GM15510 (cell line): Measurements from ENCODE around the gene EPHB4.

Source experiments
- POLR2A ChIP-seq: IDR thresholded peaks from 3 replicates; pipeline ENCODE4 v1.6.1; 2011; ENCODE audit warnings: borderline replicate concordance; ENCODE audit not compliant: insufficient read length; ENCODE audit errors: extremely low read depth

EPHB4 gene

DNA sequence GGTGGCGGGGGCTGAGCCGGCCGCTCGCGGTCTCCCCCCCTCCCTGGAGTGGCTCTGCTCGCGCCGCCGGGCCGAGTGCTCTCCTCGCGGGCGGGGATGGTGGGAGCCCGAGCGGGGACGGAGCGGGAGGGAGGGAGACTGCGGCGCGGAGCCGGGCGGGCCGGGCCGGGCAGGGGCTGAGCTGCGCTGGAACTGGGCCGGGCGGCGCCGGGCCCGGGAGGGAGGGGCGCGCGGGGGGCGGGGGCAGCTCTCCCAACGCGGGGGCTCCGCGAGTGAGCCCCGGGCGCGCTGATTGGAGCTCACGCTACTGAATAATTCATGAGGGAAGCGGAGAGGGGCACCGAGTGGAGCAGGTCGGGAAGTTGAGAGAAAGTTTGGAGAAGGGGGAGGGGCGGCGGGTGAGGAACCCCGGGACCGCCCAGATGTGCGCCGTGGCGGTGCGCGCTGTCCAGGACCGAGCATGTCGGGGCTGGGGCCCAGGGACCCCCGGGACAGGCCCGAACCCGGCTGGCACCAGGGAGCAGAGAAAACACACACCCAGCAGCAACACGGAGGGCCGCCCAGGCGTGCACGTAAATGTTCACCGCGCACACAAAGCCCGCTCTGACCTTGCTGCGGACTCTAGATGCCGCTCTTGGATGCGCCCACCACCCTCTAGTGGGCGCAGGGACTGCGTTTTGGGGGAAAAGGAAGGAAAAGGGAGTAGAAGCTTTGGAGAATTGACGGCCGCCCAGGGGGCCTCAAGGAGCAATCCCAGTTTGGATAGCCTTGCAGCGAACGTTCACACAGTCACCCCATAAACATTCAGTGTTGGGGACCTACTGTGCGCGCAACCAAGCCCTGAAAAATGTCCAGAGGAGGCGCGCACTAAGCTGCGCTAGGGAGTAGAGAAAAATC, at the start of gene EPHB4:
EPHB4 (minus strand) TSS at position 194 of the 897 bp plus-strand sequence. CDS start 493 bp downstream, outside the sequence.
- TF ChIP-seq POLR2A = no peak

DNA sequence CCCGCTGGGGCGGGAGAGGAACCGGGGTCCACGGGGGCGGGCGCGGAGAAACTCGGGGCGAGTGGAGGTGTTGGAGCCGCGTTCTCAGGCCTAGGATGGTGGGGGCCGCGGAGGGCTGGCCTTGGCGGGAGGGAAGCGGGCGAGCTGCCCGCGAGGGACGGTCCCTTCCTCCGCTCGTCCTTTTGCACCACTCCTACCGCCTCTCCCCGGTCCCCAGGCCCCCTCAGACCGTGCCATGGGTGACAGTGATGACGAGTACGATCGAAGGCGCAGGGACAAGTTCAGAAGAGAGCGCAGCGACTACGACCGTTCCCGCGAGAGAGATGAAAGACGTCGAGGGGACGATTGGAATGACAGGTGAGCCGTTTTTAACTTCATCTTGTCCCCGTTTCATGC, 48.0 kb upstream of the EPHB4 start:
- no peak for TF ChIP-seq POLR2A

DNA sequence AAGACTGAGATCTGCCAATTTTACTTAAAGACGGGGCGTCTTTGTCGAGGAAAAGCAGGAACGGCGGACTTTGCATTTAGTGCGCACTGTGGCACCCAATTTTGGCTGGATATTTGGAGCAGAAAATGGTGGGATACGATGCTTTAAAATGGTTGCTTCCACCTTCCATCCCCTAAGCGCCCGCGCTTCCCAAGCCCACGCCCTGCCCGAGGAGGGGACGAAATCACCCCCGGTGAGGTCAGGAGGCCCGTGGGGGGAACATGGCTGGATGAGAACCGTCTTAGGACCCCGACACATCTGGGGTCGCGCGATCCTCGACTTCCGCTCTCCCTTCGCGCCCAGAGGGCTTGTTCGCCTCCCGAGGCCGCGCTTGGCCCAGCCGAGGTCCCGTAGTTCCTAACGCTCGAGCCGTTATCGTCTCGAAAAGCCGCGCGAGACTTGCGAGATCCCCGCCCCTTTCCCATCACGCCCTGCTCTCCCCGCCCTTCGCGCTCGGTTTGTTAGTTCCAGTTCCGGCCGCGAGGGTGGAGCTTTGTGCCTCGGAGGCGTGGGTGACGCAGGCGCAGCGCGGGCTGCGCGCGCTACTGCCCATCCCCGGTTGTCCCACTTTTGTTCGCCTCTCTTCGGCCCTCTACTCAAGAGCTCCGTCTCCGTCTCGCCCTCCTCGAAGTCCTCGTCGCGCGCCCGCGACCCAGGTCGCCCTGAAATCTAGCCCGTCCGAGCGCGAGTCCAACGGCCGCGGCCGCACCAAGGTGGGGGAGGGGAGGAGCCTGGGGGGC, 47.4 kb upstream of the EPHB4 start, which contains the start of gene SRRT:
SRRT (plus strand) TSS at position 527 of the 779 bp plus-strand sequence. CDS start 488 bp downstream, outside the sequence.
- TF ChIP-seq POLR2A = peak; percentile 87

DNA sequence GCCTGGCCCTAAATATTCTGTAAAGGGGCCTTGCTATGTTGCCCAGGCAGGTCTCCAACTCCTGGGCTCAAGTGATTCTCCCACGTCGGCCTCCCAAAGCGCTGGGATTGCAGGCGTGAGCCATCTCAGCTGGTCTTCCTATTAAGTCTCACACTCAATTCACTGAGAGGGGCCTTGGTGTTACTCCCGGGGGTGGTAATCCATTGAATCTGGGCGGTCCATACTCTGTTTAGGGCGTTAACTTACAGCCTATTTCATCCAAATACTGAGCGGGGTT, 46.9 kb upstream of the EPHB4 start:
- TF ChIP-seq POLR2A = no peak

DNA sequence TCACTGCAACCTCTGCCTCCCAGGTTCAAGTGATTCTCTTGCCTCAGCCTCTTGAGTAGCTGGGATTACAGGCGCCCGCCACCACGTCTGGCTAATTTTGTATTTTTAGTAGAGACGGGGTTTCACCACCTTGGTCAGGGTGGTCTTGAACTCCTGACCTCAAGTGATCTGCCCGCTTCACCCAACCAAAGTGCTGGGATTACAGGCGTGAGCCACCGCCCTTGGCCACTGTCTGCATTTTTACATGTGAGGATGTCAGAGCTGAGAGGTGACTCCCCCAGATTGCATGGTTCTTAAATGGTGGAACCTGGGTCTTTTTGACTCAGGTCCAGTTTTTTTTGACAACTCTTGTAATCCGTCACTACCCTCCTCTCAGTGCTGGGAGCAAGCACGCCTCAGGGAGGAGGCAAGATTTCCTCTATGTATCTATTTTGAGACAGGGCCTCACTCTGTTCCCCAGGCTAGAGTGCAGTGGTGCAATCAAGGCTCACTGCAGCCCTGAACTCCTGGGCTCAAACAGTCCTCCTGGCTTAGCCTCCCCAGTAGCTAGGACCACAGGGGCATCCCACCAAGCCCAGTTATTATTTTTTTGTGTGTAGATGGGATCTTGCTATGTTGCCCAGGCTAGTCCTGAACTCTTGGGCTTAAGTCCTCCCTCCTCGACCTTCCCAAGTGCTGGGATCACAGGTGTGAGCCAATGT, 46.4 kb upstream of the EPHB4 start:
- no peak for TF ChIP-seq POLR2A

DNA sequence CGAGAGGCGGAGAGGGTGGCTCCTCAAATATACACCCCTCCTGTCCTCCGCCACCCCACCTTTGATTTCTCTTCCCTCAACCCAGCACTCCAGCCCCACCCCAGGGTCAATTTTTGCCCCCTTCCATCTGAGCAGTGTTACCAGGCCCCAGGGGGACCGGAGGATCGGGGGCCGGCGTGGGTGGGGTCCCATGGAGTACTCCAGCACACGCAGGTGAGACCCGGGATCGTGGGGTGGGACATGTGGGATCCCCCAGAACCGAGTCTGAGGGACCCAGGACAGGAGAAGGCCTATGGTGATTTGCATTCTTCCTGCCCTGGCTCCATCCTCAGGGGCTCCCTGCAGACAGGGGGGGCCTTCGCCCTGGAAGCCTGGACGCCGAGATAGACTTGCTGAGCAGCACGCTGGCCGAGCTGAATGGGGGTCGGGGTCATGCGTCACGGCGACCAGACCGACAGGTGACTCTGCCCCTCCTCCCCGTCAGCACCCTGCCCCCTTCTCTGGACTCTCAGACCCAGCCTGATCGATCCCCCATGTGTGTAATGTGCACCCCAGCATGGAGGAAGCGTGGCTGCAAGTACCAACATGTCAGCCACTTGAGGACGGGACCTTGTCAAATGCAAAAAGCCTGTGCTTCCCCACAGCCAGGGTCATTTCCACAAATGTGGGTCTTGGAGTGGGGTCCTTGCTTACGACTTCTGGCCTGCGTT, 40.6 kb upstream of the EPHB4 start:
- peak; percentile 8 for TF ChIP-seq POLR2A

DNA sequence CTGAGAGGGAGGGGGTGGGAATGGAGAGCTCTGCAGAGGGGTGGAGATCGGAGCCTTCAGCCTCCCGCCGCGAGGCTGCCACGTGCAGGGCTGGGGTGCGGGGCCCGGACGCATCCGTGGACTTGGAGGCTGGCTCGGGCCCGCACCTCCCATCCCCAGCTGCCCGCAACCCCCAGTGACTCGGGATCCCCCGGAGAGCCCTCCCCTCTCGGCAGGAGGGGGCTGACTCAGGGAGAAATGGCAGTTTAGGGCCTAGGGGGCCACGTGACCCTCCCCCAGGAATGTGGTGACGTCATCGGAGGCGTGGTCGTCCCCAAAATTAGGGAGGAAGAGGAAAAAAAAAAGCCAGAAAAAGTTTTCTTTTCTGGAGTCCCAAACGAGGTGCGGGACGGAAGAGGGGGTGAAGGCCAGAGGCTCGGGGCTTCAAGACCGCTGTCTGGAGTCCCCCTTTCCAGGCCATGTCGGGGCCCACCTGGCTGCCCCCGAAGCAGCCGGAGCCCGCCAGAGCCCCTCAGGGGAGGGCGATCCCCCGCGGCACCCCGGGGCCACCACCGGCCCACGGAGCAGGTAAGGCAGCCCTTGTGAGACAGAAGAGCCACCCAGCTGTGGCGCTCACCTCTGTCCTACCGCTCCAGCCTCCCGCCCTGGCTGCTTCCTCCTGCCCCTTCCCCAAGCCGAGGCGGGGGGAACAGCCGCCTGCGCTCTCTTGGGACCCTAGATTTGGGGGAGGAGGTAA, 39.9 kb upstream of the EPHB4 start, which contains the start of gene TRIP6:
TRIP6 (plus strand) TSS at position 348 of the 736 bp plus-strand sequence; CDS start at position 459, 111 bp downstream.
- peak; percentile 61 for TF ChIP-seq POLR2A

DNA sequence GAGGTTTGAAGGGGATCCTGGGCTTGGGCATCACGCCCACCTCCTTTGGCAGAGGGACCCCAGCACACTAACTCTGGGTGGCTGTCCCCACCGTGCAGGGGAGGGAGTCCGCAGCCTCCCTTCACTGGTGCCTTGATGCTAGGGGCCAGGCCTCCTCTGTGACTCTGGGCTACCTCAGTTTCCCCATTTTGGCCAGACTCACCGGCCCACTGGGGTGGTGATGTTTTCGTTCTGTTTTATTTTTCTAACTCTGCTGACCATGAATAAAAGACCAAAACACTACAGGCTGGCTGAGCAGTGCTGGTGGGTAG, 39.4 kb upstream of the EPHB4 start:
- no peak for TF ChIP-seq POLR2A

DNA sequence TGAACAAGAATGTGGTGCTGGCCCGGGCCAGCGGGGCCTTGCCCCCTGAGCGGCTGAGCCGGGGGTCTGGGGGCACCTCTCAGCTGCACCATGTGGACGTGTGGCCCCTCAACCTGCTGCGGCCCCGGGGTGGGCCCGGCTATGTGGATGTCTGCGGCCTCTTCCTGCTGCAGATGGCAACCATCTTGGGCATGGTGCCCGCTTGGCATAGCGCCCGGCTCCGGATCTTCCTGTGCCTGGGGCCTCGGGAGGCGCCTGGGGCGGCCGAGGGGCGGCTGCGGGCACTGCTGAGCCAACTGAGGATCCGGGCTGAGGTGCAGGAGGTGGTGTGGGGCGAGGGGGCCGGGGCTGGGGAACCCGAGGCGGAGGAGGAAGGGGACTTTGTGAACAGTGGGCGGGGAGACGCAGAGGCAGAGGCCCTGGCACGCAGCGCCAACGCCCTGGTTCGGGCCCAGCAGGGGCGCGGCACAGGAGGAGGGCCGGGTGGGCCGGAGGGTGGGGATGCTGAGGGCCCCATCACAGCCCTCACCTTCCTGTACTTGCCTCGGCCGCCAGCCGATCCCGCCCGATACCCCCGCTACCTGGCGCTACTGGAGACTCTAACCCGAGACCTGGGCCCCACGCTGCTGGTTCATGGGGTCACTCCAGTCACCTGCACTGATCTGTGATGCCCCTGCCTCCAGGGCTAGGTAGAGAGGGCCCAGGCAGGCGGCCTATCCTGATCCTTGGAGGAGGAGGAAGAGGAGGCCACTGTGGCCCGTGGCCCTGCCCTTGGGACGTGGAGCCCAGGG, 38.8 kb upstream of the EPHB4 start:
- TF ChIP-seq POLR2A = no peak

DNA sequence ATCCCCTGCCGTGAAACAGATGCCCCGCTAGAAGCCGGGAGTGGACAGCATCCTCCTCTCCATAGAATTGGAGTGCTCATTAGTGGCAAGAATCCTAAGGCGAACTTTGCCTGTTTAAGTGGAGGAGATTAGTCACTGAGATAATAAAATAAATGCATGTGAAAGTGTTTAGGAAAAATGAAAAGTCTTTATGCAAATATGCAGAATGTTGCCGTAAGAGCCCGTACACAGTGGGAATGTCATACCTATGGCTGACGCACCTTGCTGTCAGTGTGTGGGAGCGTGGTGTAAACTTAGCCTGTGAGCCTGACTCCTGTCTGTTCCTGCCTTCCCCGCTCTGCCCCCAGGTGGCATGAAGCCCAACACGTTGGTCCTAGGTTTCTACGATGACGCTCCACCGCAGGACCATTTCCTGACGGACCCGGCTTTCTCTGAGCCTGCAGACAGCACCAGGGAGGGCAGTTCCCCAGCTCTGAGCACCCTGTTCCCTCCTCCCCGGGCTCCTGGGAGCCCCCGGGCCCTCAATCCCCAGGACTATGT, 38.1 kb upstream of the EPHB4 start:
- TF ChIP-seq POLR2A = no peak

DNA sequence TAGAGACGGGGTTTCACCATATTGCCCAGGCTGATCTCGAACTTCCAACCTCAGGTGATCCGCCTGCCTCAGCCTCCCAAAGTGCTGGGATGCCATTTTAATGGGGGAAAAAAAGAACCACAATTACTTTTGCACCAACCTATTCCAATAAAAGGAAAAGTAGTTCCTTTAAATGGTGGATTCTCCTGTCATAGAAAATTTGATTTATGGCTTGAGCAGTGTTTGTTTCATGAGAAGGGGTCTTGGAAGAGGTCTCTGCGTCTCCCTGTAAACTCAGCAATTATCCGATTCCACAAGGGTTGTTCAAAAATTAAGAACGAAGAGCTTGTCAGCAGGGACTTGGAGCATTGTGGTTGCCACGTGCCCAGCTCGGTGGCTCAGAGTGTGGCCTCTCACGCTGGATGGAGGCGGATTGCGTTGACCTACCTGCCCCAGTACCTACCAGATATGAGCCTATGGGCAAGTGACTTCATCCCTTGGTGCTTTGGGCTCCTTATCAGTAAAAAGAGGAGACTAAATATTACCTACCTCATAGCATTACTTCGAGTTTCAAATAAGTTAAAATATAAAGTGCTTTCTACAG, 37.0 kb upstream of the EPHB4 start:
- TF ChIP-seq POLR2A = no peak

DNA sequence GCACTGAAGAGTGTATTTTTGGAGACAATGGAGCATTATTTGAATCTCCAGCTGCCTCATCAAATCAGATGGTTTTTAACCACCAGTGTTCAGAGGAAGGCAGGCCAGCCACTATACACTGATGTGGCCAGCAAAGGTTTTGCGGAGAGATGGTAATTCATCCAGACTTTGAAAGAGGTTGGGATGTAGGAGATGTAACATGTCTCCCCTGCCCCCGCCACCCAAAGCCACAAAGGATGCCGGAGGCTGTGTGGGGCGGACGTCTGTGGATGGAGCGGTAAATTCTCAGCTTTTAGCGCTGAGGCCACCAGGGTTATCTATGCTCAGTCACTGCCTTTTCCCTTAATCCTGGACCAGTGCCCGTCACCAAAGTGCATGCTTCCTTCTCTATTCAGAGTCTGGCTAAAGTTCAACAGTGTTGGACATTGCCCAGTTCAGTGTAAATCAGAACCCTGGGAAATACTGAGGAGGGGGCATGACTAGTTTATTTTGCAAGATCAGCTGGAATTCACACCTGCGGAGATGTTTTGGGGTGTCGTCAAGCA, 36.2 kb upstream of the EPHB4 start:
- no peak for TF ChIP-seq POLR2A
